Myocyte (in vitro differentiated cells): ENCODE results near the gene SEC24C. TPM values are rescaled to one million over a fixed set of nuclear protein-coding genes. Genes with fewer than 3 reads are reported as not detected.

ENCODE experiments used
- DNase-seq: peaks from one replicate; pipeline ENCODE4 v3.0.0-alpha.2; 2012; ENCODE audit warnings: low read depth
- total RNA-seq: library from RNA; depleted of rRNA; stranded (reverse); fragments of >200 nt; gene quantifications from 2 replicates; pipeline ENCODE4 v1.2.3, GENCODE V29; 2014

Gene SEC24C
- total RNA-seq, 1 donor from 2014 or later: 88.4 TPM

- DNase-seq: no peak
These were observed 66.2 kb downstream of the SEC24C start for GRCh38 chr10:73810358-73810734.

- DNase-seq: no peak
These were observed 66.7 kb downstream of the SEC24C start for GRCh38 chr10:73810735-73811465.

- no peak for DNase-seq
These were observed 68.5 kb downstream of the SEC24C start for GRCh38 chr10:73812657-73813056.

GRCh38 chr10:73813333-73813732, 69.2 kb downstream of the SEC24C start:
- DNase-seq: no peak

GRCh38 chr10:73814276-73814895, 70.2 kb downstream of the SEC24C start:
- DNase-seq: no peak

GRCh38 chr10:73814896-73815718, 70.9 kb downstream of the SEC24C start:
- DNase-seq: no peak

- DNase-seq: no peak
These were observed 71.5 kb downstream of the SEC24C start for GRCh38 chr10:73815719-73816030.

- no peak for DNase-seq
These were observed 73.0 kb downstream of the SEC24C start for GRCh38 chr10:73816917-73817729.

GRCh38 chr10:73817826-73818225, 73.7 kb downstream of the SEC24C start:
- DNase-seq: no peak

GRCh38 chr10:73818402-73818801, 74.2 kb downstream of the SEC24C start:
- peak; percentile 67 for DNase-seq

GRCh38 chr10:73819081-73819480, 74.9 kb downstream of the SEC24C start:
- no peak for DNase-seq

GRCh38 chr10:73819513-73820093, 75.4 kb downstream of the SEC24C start:
- no peak for DNase-seq

Other genes with a start within 250 kb of the SEC24C start
- 54.6 and 59.1 TPM in 2 replicates for gene PPP3CB, start 248.3 kb upstream of the SEC24C start, total RNA-seq
- gene USP54, start 153.0 kb upstream of the SEC24C start, total RNA-seq: 79.9 and 88.8 TPM in 2 replicates
- gene MYOZ1, start 102.9 kb upstream of the SEC24C start, total RNA-seq: 4.7 and 5.5 TPM in 2 replicates
- 22.8 and 41.4 TPM in 2 replicates for gene SYNPO2L, start 88.3 kb upstream of the SEC24C start, total RNA-seq
- 3.3 and 6.6 TPM in 2 replicates for gene AGAP5, start 46.3 kb upstream of the SEC24C start, total RNA-seq
- 35.6 and 45.3 TPM in 2 replicates for gene CHCHD1, start 37.7 kb downstream of the SEC24C start, total RNA-seq
- gene ZSWIM8, start 41.2 kb downstream of the SEC24C start, total RNA-seq: 79.9 and 103 TPM in 2 replicates
- gene NDST2, start 67.2 kb downstream of the SEC24C start, total RNA-seq: 11.5 and 15.2 TPM in 2 replicates
- gene CAMK2G, start 130.2 kb downstream of the SEC24C start, total RNA-seq: 32.4 and 32.8 TPM in 2 replicates
- gene PLAU, start 166.8 kb downstream of the SEC24C start, total RNA-seq: 154 and 166 TPM in 2 replicates